Measurements from ENCODE around the gene GINS1.

- no peak for TF ChIP-seq POLR2A (IDR thresholded peaks at IDR 0.05)
- no peak for TF ChIP-seq CTCF (IDR thresholded peaks at IDR 0.05)
Observed at GRCh38 chr20:25369529-25369928, 37.9 kb upstream of the GINS1 start.
